ENCODE measurements around the gene SPDYE5.

The SPDYE5 gene

DNA sequence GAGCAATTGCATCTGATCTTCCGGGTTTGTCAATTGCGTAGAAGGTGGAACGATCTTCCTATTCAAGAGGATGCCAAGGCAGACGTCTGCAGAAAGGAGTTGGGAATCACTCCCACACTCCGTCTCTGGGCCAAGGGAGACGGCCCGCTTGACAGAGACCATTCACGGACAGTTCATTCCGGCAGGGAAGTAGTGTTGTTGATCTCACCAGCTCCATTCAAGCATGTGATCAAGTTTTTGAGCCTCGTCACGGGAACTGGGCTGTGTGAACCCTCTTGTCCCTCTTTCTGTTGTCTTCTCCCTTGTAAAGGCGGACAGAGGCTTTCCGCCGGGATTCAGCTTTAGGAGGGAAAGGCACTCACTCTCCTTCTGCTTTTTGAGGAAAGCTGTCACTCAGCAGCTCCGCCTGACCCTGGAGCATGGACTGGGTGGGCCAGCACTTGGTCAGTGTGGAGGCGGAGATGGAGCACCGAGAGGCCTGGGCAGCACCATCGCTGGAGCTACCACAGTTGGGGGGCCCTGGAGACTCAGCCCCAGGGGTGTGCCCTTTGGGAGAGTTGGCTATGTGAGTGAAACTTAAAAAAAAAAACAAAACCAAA, 44.9 kb downstream of the SPDYE5 start:
- no peak for ATAC-seq

DNA sequence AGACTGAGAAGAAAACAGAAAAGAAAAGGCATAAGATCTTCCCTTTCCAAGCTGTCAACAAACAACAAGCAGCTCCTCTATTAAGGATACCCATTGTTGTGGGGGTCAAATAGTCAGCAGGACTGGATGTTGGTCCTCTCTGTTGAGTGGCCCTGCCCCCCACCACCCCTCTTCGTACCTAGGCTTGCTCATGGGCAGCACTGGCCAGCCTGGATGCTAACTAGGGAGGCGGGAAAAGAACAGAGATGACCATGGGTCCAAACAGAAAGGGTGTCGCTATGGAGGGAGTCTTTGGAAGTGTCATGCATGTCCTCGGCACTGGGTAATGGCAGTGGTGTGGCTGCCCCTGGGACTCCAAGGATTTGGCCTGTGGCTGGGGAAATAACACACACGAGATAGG, 45.6 kb downstream of the SPDYE5 start:
- DNase-seq (no peak), ATAC-seq (no peak)

More for the DNA sequence above, 44.9 kb downstream of the SPDYE5 start:
- no peak for DNase-seq

DNA sequence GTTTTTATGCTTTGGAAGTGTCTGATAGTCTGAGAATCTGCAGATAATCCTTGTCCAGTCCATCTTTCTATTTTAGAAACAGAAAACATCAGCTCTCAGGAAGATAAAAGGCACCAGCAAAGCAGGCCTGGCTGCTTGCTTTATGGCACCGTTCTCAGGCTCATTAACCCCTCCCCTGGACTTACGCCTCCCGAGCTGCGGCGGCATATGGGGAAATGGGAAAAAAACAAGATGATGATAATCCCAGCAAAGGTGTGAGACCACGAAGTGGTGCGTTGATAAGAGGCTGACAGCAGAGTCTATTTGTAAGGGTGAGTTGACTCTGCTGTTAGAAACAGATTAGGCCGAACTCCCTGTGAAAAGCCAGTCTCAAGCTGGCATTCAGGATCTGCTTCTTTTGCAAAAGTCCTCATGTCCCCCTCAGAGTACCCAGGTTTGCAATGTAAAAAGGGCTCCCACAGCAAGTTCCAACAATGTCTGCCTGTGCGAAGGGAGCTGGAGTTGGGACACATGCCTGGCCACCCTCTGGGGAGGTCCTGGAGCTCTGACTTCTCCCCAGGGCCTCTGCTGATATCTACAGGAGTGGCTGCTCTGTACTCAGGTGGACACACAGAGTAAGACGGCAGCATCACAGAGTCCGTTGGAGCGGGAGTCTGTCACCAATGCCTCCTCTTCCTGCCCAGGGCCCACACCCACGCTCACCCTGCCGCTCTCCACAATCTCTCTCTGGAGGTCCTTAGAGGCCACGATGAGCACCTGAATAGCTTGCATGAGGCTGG, 54.3 kb downstream of the SPDYE5 start:
- no peak for ATAC-seq
- no peak for DNase-seq
